Natural killer cell treated with Interleukin-12 subunit alpha and Interleukin-12 subunit beta and Interleukin-15 and Interleukin-18, amount 100 ng/mL, for 72 hours (primary cell): ENCODE data around the gene NFYC. TPM values are rescaled to one million over a fixed set of nuclear protein-coding genes. Genes with fewer than 3 reads are reported as not detected.

Experiments
- ATAC-seq, 2 donors: fragments of 150-1000 bp; cut with Tn5 transposase in 1 of 2; sonication (Bioruptor Pico), chemical (Tn5 transposase) in 1 of 2; 2 replicates each; pipeline ENCODE4 v1.10.0; 2021
- DNase-seq: peaks from one replicate; pipeline ENCODE4 v3.0.0; 2022; ENCODE audit warnings: low spot score
- H3K27ac Mint-ChIP-seq, 2 donors: 1 replicate in 1 of 2; 2 replicates in 1 of 2; pipeline ENCODE4 v1.8.0; 2022; ENCODE audit warnings: mixed read lengths in 2 of 2, mild to moderate bottlenecking in 1 of 2, moderate library complexity in 1 of 2
- H3K27me3 Mint-ChIP-seq, 2 donors: 1 replicate in 1 of 2; 2 replicates in 1 of 2; pipeline ENCODE4 v1.8.0; 2022; ENCODE audit warnings: mixed read lengths in 2 of 2
- H3K36me3 Mint-ChIP-seq: one replicate; pipeline ENCODE4 v1.8.0; 2022; ENCODE audit warnings: mixed read lengths
- H3K4me1 Mint-ChIP-seq, 2 donors: 1 replicate in 1 of 2; 2 replicates in 1 of 2; pipeline ENCODE4 v1.8.0; 2022; ENCODE audit warnings: low read depth in 2 of 2, mixed read lengths in 2 of 2, mild to moderate bottlenecking in 1 of 2
- H3K4me3 Mint-ChIP-seq: one replicate; pipeline ENCODE4 v1.8.0; 2022; ENCODE audit warnings: mixed read lengths
- H3K9me3 Mint-ChIP-seq: 2 replicates; pipeline ENCODE4 v1.8.0; 2022; ENCODE audit warnings: mixed read lengths
- total RNA-seq, 2 donors: library from RNA; stranded (reverse); gene quantifications; one replicate each; pipeline ENCODE4 v1.2.3, GENCODE V29; 2022

Gene NFYC
- total RNA-seq, 2 donors from 2014 or later, result 56.7 to 80.3 TPM

- Mint-ChIP-seq H3K36me3 (peaks cover 16% of the 10 kb centered on the region), H3K4me3 (no peak overlapping the region), H3K4me1 (peaks cover 19 to 26% of the 10 kb centered on the region in 2 donors), H3K27me3 (no peaks in the 10 kb centered on the region), H3K9me3 (no peaks in the 10 kb centered on the region), H3K27ac (peak overlapping the region in 1 of 2 donors; percentile 27)
- DNase-seq (no peak), ATAC-seq (no peak)
Measured at GRCh38 chr1:40740997-40741736, 49.7 kb downstream of the NFYC start.

DNA sequence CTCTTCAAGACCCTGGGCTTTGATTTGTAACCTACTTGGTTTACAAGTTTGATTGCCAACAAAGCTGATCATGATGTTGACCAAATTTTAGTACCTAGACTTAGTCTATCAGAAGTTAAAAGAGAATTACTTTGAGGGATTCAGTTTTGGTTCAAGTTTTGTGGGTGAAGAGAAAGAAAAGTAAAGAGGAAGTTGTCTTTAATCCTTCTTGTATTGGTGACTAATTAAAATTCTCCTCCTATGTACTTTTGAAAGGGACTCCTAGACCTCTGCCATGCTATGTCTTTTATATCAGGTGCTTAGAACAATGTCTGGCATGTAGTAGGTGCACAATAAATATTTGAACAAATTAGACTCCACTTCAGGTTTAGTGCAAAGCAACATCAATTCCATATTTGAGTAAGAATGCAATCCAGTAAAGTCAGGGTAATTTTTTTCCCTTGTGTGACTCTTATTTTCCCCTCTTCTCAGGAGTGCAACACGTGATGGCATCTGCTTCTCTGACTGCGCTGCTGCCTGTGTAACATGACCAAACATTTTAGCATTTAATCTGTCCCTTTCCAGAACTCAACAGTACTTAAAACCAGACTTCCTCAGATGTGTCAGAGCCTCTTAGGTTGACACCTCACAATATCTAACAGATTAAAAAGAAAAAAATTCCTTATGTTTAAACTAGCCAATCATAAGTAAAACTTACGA lies 51.0 kb downstream of the NFYC start:
- no peak for ATAC-seq
- DNase-seq, result no peak
- Mint-ChIP-seq H3K36me3 (peaks cover 16% of the 10 kb centered on the region), H3K4me3 (no peak overlapping the region), H3K4me1 (peaks cover 23 to 26% of the 10 kb centered on the region in 2 donors), H3K27ac (peak overlapping the region in 1 of 2 donors; percentile 23), H3K27me3 (no peaks in the 10 kb centered on the region), H3K9me3 (no peaks in the 10 kb centered on the region)

- no peak overlapping the region for H3K4me3 Mint-ChIP-seq
- peaks cover 15% of the 10 kb centered on the region for H3K36me3 Mint-ChIP-seq
Measured at GRCh38 chr1:40743452-40743851, 51.9 kb downstream of the NFYC start.

GRCh38 chr1:40743860-40744259 lies 52.4 kb downstream of the NFYC start:
- H3K36me3 Mint-ChIP-seq, result peaks cover 13% of the 10 kb centered on the region
- H3K27me3 Mint-ChIP-seq, result no peaks in the 10 kb centered on the region
- peak overlapping the region in 1 of 2 donors; percentile 10 for H3K27ac Mint-ChIP-seq
- ATAC-seq, result no peak
- DNase-seq, result no peak
- peaks cover 21 to 22% of the 10 kb centered on the region in 2 donors for H3K4me1 Mint-ChIP-seq
- H3K9me3 Mint-ChIP-seq, result no peaks in the 10 kb centered on the region
- H3K4me3 Mint-ChIP-seq, result no peak overlapping the region

More at GRCh38 chr1:40743452-40743851, 51.9 kb downstream of the NFYC start:
- no peak for ATAC-seq
- Mint-ChIP-seq H3K27me3 (no peaks in the 10 kb centered on the region), H3K27ac (peak overlapping the region in 1 of 2 donors; percentile 10), H3K9me3 (no peaks in the 10 kb centered on the region), H3K4me1 (peaks cover 23 to 26% of the 10 kb centered on the region in 2 donors)
- DNase-seq, result no peak

DNA sequence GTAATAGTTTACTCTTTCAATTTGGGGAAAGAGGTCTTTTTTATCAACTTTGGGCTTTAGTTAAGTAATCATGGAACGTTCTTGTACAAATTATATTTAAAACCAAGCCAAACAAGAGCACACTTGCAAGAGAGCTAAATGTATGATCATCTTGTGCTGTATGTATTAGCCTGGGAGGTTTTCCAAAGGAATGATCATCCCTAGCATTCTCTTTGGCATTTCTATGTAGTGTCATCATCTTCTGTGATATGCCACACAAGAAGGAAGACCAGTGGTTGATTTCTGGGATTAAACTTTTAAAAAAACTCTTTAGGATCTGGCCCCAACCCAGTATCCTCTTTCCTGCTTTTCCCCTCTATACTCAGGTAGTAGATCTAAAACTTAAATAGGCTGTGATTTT lies 53.7 kb downstream of the NFYC start:
- DNase-seq, result no peak
- no peaks in the 10 kb centered on the region for H3K9me3 Mint-ChIP-seq
- H3K27ac Mint-ChIP-seq, result peak overlapping the region; percentile 36 to 53
- peaks cover 17% of the 10 kb centered on the region in 2 donors for H3K4me1 Mint-ChIP-seq
- ATAC-seq, result no peak
- peaks cover 9% of the 10 kb centered on the region for H3K36me3 Mint-ChIP-seq
- H3K27me3 Mint-ChIP-seq, result no peaks in the 10 kb centered on the region
- no peak overlapping the region for H3K4me3 Mint-ChIP-seq

DNA sequence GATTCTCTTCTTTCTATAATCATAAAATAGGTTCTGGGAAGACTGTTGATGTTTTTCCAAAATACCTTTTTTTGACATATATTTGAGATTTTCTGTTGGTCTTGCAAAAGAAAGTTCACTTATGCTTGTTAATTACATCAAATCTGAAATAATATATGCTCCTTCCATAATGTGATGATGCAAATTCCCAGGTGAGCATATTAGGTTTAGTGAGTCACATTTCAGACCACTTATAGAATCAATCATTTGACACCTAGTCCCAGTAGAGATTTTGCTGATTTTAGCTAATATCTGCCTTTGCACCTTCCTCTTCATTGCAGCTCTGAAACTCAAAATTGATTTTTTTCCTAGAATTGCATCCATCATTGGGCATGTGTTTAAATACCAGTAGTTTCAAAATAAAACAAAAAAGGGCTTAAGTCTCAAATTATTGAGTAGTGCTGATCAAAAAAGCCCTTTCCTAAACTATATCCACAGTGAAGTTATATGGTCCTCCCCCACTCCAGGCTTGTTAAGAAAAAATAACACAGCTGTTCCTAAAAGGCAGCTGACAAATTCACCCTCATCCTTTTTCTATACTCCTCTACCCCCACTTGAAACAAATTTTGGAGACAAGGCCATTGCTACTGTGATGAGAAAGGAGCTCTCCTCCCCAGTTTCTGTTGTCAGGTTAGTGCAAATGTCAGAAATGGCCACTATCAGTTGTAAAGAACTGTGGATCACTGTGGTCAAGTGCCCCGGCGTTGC lies 55.0 kb downstream of the NFYC start:
- H3K27me3 Mint-ChIP-seq, result no peaks in the 10 kb centered on the region

GRCh38 chr1:40748841-40749718 lies 57.6 kb downstream of the NFYC start:
- H3K27me3 Mint-ChIP-seq, result no peaks in the 10 kb centered on the region
- H3K36me3 Mint-ChIP-seq, result peaks cover 25% of the 10 kb centered on the region
- no peak for DNase-seq
- ATAC-seq, result no peak
- H3K4me3 Mint-ChIP-seq, result no peak overlapping the region
- H3K4me1 Mint-ChIP-seq, result peaks cover 15 to 28% of the 10 kb centered on the region in 2 donors
- H3K9me3 Mint-ChIP-seq, result no peaks in the 10 kb centered on the region
- no peak overlapping the region for H3K27ac Mint-ChIP-seq

More for the DNA sequence above, 55.0 kb downstream of the NFYC start:
- DNase-seq (no peak), ATAC-seq (no peak)
- H3K36me3 Mint-ChIP-seq, result peaks cover 20% of the 10 kb centered on the region
- peak overlapping the region in 1 of 2 donors; percentile 47 for H3K27ac Mint-ChIP-seq
- H3K9me3 Mint-ChIP-seq, result no peaks in the 10 kb centered on the region
- H3K4me1 Mint-ChIP-seq, result peaks cover 19 to 25% of the 10 kb centered on the region in 2 donors
- H3K4me3 Mint-ChIP-seq, result no peak overlapping the region

GRCh38 chr1:40749817-40750216 lies 58.3 kb downstream of the NFYC start:
- ATAC-seq, result no peak
- no peak overlapping the region for H3K4me3 Mint-ChIP-seq
- peaks cover 31% of the 10 kb centered on the region for H3K36me3 Mint-ChIP-seq
- H3K9me3 Mint-ChIP-seq, result no peaks in the 10 kb centered on the region
- H3K27ac Mint-ChIP-seq, result no peak overlapping the region
- no peaks in the 10 kb centered on the region for H3K27me3 Mint-ChIP-seq
- peaks cover 15 to 28% of the 10 kb centered on the region in 2 donors for H3K4me1 Mint-ChIP-seq
- DNase-seq, result no peak

GRCh38 chr1:40750451-40750908 lies 59.0 kb downstream of the NFYC start:
- ATAC-seq, result no peak
- peaks cover 32% of the 10 kb centered on the region for H3K36me3 Mint-ChIP-seq
- no peaks in the 10 kb centered on the region for H3K9me3 Mint-ChIP-seq
- H3K27me3 Mint-ChIP-seq, result no peaks in the 10 kb centered on the region
- H3K4me1 Mint-ChIP-seq, result peaks cover 15 to 26% of the 10 kb centered on the region in 2 donors
- no peak for DNase-seq
- H3K4me3 Mint-ChIP-seq, result no peak overlapping the region
- peak overlapping the region in 1 of 2 donors; percentile 40 for H3K27ac Mint-ChIP-seq

- peaks cover 32% of the 10 kb centered on the region for H3K36me3 Mint-ChIP-seq
- ATAC-seq, result no peak
- no peaks in the 10 kb centered on the region for H3K27me3 Mint-ChIP-seq
- DNase-seq, result no peak
- H3K27ac Mint-ChIP-seq, result no peak overlapping the region
- peaks cover 13 to 20% of the 10 kb centered on the region in 2 donors for H3K4me1 Mint-ChIP-seq
- no peak overlapping the region for H3K4me3 Mint-ChIP-seq
- no peaks in the 10 kb centered on the region for H3K9me3 Mint-ChIP-seq
Measured at GRCh38 chr1:40751802-40752201, 60.3 kb downstream of the NFYC start.

GRCh38 chr1:40753142-40753882 lies 61.8 kb downstream of the NFYC start:
- Mint-ChIP-seq H3K36me3 (peaks cover 32% of the 10 kb centered on the region), H3K27ac (peak overlapping the region; percentile 73 to 78), H3K27me3 (no peaks in the 10 kb centered on the region), H3K4me3 (peak overlapping the region; percentile 74), H3K9me3 (no peaks in the 10 kb centered on the region), H3K4me1 (peaks cover 11 to 20% of the 10 kb centered on the region in 2 donors)
- DNase-seq, result no peak
- ATAC-seq, result peak in 1 of 2 donors; percentile 78

DNA sequence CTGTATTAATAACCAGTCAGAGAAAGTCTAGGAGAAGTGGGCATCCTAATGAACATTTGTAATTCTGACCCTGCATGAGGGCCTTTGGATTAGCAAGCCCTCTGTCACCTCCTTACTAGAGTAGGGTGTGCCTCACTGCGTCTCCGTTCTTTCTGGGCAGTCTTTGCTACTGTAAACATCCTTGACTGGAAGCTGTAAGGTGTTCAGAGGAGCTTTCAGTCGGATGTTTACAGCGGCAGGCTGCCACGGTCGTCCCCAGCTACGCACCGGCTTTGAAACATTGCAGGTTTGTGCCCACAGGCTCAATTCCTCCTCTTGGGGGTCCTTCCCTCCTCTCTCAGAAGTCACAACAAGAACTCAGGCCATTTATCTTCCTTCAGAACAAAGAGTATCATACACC lies 62.7 kb downstream of the NFYC start:
- H3K36me3 Mint-ChIP-seq, result peaks cover 33% of the 10 kb centered on the region
- H3K27me3 Mint-ChIP-seq, result no peaks in the 10 kb centered on the region
- DNase-seq, result no peak
- no peak for ATAC-seq
- no peaks in the 10 kb centered on the region for H3K9me3 Mint-ChIP-seq
- H3K27ac Mint-ChIP-seq, result no peak overlapping the region
- H3K4me1 Mint-ChIP-seq, result peaks cover 11 to 20% of the 10 kb centered on the region in 2 donors
- no peak overlapping the region for H3K4me3 Mint-ChIP-seq
